ENCODE measurements around the gene KRTAP12-4. TPM values are rescaled to one million over a fixed set of nuclear protein-coding genes. Genes with fewer than 3 reads are reported as not detected.
"Not testable (repeated sequence)": the region's sequence is repeated elsewhere in the genome, so short reads cannot be mapped to it uniquely, and the experiment has no call there.

Gene KRTAP12-4
- total RNA-seq, 1 donor from 2014 or later: not detected

- ATAC-seq: no peak
- DNase-seq (ENCODE audit: low spot score): no peak
- intact Hi-C loops (cut with DNase I): no loop called here
Observed at GRCh38 chr21:44691686-44692085, 37.2 kb upstream of the KRTAP12-4 start.

GRCh38 chr21:44689740-44690139 is 35.3 kb upstream of the KRTAP12-4 start:
- intact Hi-C loops (cut with DNase I); ATAC-seq; DNase-seq (ENCODE audit: low spot score): not testable (repeated sequence)

- ATAC-seq (no peak), DNase-seq (ENCODE audit: low spot score) (peak; percentile 34)
- intact Hi-C loops (cut with DNase I): no loop called here
Observed at GRCh38 chr21:44687671-44688070, 33.2 kb upstream of the KRTAP12-4 start.

GRCh38 chr21:44686843-44687561 is 32.5 kb upstream of the KRTAP12-4 start:
- DNase-seq (ENCODE audit: low spot score): peak; percentile 36
- ATAC-seq: no peak
- intact Hi-C loops (cut with DNase I): no loop called here

GRCh38 chr21:44686000-44686781 is 31.7 kb upstream of the KRTAP12-4 start:
- DNase-seq (ENCODE audit: low spot score) (peak; percentile 31), ATAC-seq (no peak)
- intact Hi-C loops (cut with DNase I): no loop called here

GRCh38 chr21:44685050-44685449 is 30.6 kb upstream of the KRTAP12-4 start:
- ATAC-seq; DNase-seq (ENCODE audit: low spot score); intact Hi-C loops (cut with DNase I): not testable (repeated sequence)

GRCh38 chr21:44684483-44684882 is 30.0 kb upstream of the KRTAP12-4 start:
- ATAC-seq: no peak
- intact Hi-C loops (cut with DNase I): no loop called here
- DNase-seq (ENCODE audit: low spot score): peak; percentile 14

GRCh38 chr21:44684077-44684476 is 29.6 kb upstream of the KRTAP12-4 start:
- ATAC-seq (no peak), DNase-seq (ENCODE audit: low spot score) (peak; percentile 25)
- intact Hi-C loops (cut with DNase I): no loop called here

- ATAC-seq (no peak), DNase-seq (ENCODE audit: low spot score) (peak; percentile 19)
- intact Hi-C loops (cut with DNase I): no loop called here
Observed at GRCh38 chr21:44682580-44683151, 28.2 kb upstream of the KRTAP12-4 start.

- DNase-seq (ENCODE audit: low spot score): no peak
- intact Hi-C loops (cut with DNase I): no loop called here
- no peak for ATAC-seq
Observed at GRCh38 chr21:44681861-44682579, 27.6 kb upstream of the KRTAP12-4 start, which contains the start of gene KRTAP12-1. Gene KRTAP12-1, minus strand, starts transcription at chr21:44682163. Its CDS starts 40 bp downstream, at chr21:44682123.

- DNase-seq (ENCODE audit: low spot score) (peak; percentile 19), ATAC-seq (no peak)
- intact Hi-C loops (cut with DNase I): no loop called here
Observed at GRCh38 chr21:44681152-44681551, 26.7 kb upstream of the KRTAP12-4 start.

GRCh38 chr21:44677881-44678280 is 23.4 kb upstream of the KRTAP12-4 start:
- no peak for ATAC-seq
- intact Hi-C loops (cut with DNase I): no loop called here
- DNase-seq (ENCODE audit: low spot score): peak; percentile 23

GRCh38 chr21:44671911-44672310 is 17.5 kb upstream of the KRTAP12-4 start:
- intact Hi-C loops (cut with DNase I): no loop called here
- ATAC-seq (no peak), DNase-seq (ENCODE audit: low spot score) (no peak)

GRCh38 chr21:44670642-44671432 is 16.4 kb upstream of the KRTAP12-4 start:
- DNase-seq (ENCODE audit: low spot score) (peak; percentile 23), ATAC-seq (no peak)
- intact Hi-C loops (cut with DNase I): no loop called here

GRCh38 chr21:44667612-44668011 is 13.2 kb upstream of the KRTAP12-4 start:
- no peak for DNase-seq (ENCODE audit: low spot score)
- ATAC-seq: no peak
- intact Hi-C loops (cut with DNase I): no loop called here

GRCh38 chr21:44666401-44667320 is 12.2 kb upstream of the KRTAP12-4 start, which contains the start of gene KRTAP12-2:
Gene KRTAP12-2, minus strand, starts transcription at chr21:44666927. Its CDS starts 41 bp downstream, at chr21:44666886.
- peak; percentile 17 for DNase-seq (ENCODE audit: low spot score)
- ATAC-seq: no peak

GRCh38 chr21:44664691-44665090 is 10.2 kb upstream of the KRTAP12-4 start:
- intact Hi-C loops (cut with DNase I): no loop called here
- peak; percentile 19 for DNase-seq (ENCODE audit: low spot score)

More at GRCh38 chr21:44666401-44667320, 12.2 kb upstream of the KRTAP12-4 start, which contains the start of gene KRTAP12-2:
- intact Hi-C loops (cut with DNase I): no loop called here

More at GRCh38 chr21:44664691-44665090, 10.2 kb upstream of the KRTAP12-4 start:
- ATAC-seq: no peak
